Ascending aorta (tissue), 2 donors: ENCODE data around the gene PTPRN2. TPM values are rescaled to one million over a fixed set of nuclear protein-coding genes. Genes with fewer than 3 reads are reported as not detected.

Experiments
- DNase-seq, 2 donors: peaks; one replicate each; pipeline ENCODE4 v3.0.0-alpha.2; 2019; ENCODE audit warnings: low spot score in 2 of 2
- H3K27ac ChIP-seq, 2 donors: fragments of 200-600 bp; sonication (generic); one replicate each; pipeline ENCODE4 v1.5.1; 2016 to 2017; ENCODE audit warnings: mild to moderate bottlenecking in 1 of 2
- H3K27me3 ChIP-seq: fragments of 200-600 bp; sonication (generic); one replicate; pipeline ENCODE4 v1.5.1; 2017
- H3K36me3 ChIP-seq, 2 donors: fragments of 200-600 bp; sonication (generic); one replicate each; pipeline ENCODE4 v1.5.1; 2016
- H3K4me1 ChIP-seq, 2 donors: fragments of 200-600 bp; sonication (generic); one replicate each; pipeline ENCODE4 v1.5.1; 2016 to 2017; ENCODE audit warnings: mild to moderate bottlenecking in 1 of 2
- H3K4me3 ChIP-seq, 2 donors: fragments of 200-600 bp; sonication (generic); one replicate each; pipeline ENCODE4 v1.5.1; 2016 to 2017; ENCODE audit warnings: mild to moderate bottlenecking in 1 of 2
- H3K9me3 ChIP-seq, 2 donors: fragments of 200-600 bp; sonication (generic); one replicate each; pipeline ENCODE4 v1.5.1; 2016
- CTCF ChIP-seq, 3 experiments: fragments of 200-600 bp in 2 of 3; fragments of 450-650 bp in 1 of 3; sonication (generic) in 2 of 3; IDR thresholded peaks; one replicate each; pipeline ENCODE4 v1.5.1; 2016 to 2019; ENCODE audit warnings: antibody characterized with exemption in 3 of 3, mild to moderate bottlenecking in 1 of 3, moderate library complexity in 1 of 3
- intact Hi-C: fragments of 100-400 bp; cut with DNase I; formaldehyde crosslinking; loops from one replicate; pipeline ENCODE4 v1.15.1; 2023
- total RNA-seq: library from RNA; depleted of rRNA; stranded (reverse); fragments of >200 nt; gene quantifications from one replicate; pipeline ENCODE4 v1.1.0, GENCODE V29; 2016

Gene PTPRN2
- total RNA-seq, 1 donor from 2014 or later, result 7.3 TPM

DNA sequence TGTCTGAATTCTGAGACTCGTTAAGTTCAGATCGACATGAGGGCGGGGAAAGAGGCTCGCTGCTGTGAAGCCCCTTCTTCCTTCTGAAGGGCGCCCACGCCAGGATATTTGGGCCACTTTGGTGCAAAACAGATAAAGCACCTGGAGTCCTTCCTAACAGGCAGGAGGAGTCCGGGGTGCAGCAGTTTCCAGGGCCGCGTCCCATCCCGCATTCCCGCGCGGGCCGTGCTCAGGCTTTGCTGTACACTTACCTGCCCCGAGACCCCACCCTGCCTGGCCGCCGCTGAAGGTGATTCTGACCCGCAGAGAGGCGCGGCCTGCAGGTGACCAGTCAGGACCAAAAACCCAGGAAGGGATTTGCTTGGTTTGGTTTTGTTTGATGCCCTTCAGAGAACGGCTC is 454.6 kb downstream of the PTPRN2 start:
- intact Hi-C loops, result no loop called here
- no peaks in the 10 kb centered on the region for H3K4me1 ChIP-seq
- H3K27me3 ChIP-seq, result no peaks in the 10 kb centered on the region
- no peaks in the 10 kb centered on the region for H3K9me3 ChIP-seq
- no peak for DNase-seq
- TF ChIP-seq CTCF (IDR thresholded peaks at IDR 0.05), result no peak
- no peak overlapping the region for H3K4me3 ChIP-seq
- H3K36me3 ChIP-seq, result no peaks in the 10 kb centered on the region
- no peak overlapping the region for H3K27ac ChIP-seq

- TF ChIP-seq CTCF (IDR thresholded peaks at IDR 0.05), result no peak
- H3K4me3 ChIP-seq, result no peak overlapping the region
- no peaks in the 10 kb centered on the region for H3K27me3 ChIP-seq
- no peak overlapping the region for H3K27ac ChIP-seq
- H3K36me3 ChIP-seq, result no peaks in the 10 kb centered on the region
- H3K4me1 ChIP-seq, result no peaks in the 10 kb centered on the region
- intact Hi-C loops, result no loop called here
- no peak for DNase-seq
- H3K9me3 ChIP-seq, result no peaks in the 10 kb centered on the region
These were observed 457.6 kb downstream of the PTPRN2 start for GRCh38 chr7:158130023-158130409.

DNA sequence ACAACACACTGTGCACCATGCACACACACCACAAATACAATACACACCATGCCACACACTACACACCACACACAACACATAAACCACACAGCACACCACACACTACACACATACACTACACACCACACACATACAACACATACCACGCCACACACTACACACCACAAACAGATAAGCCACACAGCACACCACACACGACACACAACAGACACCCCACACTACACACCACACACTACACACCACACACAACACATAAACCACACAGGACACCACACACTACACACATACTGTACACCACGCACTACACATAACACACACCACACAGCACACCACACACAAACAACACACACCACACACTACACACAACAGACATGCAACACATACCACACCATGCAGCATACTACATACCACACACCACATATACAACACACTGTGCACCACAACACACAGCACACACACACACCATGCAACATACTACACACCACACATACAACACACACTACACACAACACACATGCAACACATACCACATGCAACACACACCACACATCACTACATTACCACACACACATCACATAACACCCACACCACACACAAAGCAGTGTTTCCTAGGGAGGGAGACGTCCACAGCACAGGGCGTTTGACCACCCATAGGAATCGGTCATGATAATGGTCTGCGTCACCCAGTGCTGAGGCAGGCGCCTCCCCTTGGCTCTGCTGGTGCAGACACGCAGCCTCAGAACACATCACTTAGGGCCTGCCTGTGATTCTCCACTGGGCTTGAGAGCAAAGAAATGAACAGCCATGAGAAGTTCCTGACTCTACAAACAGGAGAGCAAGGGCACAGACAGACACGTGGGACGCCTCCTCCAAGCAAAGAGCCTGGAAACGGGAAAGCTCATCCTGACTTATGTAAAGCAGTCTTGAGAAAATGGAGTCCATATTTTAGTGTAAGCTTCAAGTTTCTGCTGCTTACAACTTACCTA is 458.3 kb downstream of the PTPRN2 start:
- Histone ChIP-seq H3K4me1 (no peaks in the 10 kb centered on the region), H3K36me3 (no peaks in the 10 kb centered on the region), H3K27ac (no peak overlapping the region), H3K9me3 (no peaks in the 10 kb centered on the region), H3K27me3 (no peaks in the 10 kb centered on the region), H3K4me3 (no peak overlapping the region)
- no peak for TF ChIP-seq CTCF (IDR thresholded peaks at IDR 0.05)
- no peak for DNase-seq
- intact Hi-C loops, result no loop called here

DNA sequence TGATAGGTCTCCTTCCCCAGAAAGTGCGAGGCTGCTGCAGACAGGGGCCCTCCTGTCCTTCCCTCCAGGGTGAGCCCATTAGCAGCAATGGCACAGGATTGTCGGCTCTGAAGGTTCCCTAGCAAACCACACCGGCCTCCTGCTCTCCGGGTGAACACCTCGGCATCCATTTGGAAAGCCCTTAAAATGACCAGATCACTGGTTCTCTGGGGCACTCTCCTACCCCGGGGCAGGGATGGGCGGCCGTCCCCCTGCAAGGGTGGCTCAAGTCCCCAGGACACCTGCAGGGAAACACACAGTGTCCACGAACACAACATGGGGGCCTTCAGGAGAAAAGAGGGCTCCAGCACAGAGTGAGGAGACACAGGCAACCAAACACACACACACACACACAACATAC is 459.1 kb downstream of the PTPRN2 start:
- TF ChIP-seq CTCF (IDR thresholded peaks at IDR 0.05), result no peak
- intact Hi-C loops, result no loop called here
- no peaks in the 10 kb centered on the region for H3K27me3 ChIP-seq
- H3K27ac ChIP-seq, result no peak overlapping the region
- H3K4me1 ChIP-seq, result no peaks in the 10 kb centered on the region
- no peaks in the 10 kb centered on the region for H3K9me3 ChIP-seq
- DNase-seq, result no peak
- H3K4me3 ChIP-seq, result no peak overlapping the region
- no peaks in the 10 kb centered on the region for H3K36me3 ChIP-seq

DNA sequence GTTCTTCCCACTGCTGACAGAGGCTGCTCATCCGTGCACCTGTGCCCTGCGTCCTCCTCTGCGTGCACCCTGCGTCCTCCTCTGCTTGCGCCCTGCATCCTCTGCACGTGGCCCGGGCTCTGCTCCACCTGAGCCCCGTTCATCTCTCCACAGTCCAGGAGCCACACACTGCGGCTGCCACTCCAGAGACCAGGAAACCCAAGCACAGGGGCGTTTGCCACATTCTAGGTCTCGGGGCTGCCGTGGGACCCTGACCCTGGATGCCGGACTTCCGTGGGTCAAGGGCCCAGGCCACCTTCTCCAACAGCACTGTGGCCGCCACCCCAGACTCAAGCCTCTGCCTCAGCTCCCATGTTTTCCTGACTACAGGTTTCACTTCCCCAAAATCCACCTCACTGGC is 460.4 kb downstream of the PTPRN2 start:
- Histone ChIP-seq H3K27me3 (no peaks in the 10 kb centered on the region), H3K4me3 (no peak overlapping the region), H3K27ac (no peak overlapping the region), H3K4me1 (no peaks in the 10 kb centered on the region), H3K9me3 (no peaks in the 10 kb centered on the region), H3K36me3 (no peaks in the 10 kb centered on the region)
- TF ChIP-seq CTCF (IDR thresholded peaks at IDR 0.05), result no peak
- no peak for DNase-seq
- intact Hi-C loops, result no loop called here
